Measurements from ENCODE around the gene DIDO1. TPM values are rescaled to one million over a fixed set of nuclear protein-coding genes. Genes with fewer than 3 reads are reported as not detected.
"Not testable (repeated sequence)": the region's sequence is repeated elsewhere in the genome, so short reads cannot be mapped to it uniquely, and the experiment has no call there.

Gene DIDO1
- total RNA-seq, 1 donor from 2014 or later, result 57.9 TPM

DNA sequence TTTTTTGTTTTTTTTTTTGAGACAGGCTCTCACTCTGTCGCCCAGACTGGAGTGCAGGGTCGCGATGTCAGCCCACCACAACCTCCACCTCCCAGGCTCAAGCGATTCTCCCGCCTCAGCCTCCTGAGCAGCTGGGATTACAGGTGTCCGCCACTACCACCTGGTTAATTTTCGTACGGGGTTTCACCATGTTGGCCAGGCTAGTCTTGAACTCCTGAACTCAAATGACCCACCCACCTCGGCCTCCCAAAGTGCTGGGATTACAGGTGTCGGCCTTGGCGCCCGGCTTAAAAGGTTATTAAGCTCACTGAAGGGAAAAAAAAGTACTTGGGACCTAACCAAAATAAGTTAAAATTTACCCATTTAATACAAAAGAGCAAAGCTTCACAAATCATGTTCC, 66.6 kb downstream of the DIDO1 start:
- no peaks in the 10 kb centered on the region for H3K9me3 Mint-ChIP-seq
- H3K4me1 Mint-ChIP-seq (ENCODE audit: low read depth), result peaks cover 9% of the 10 kb centered on the region
- peaks cover 22% of the 10 kb centered on the region for H3K36me3 Mint-ChIP-seq (ENCODE audit: low read depth)
- H3K4me3 Mint-ChIP-seq (ENCODE audit: low read depth), result peak overlapping the region; percentile 51
- peaks cover 11% of the 10 kb centered on the region for H3K27me3 Mint-ChIP-seq (ENCODE audit: low read depth)
- DNase-seq (ENCODE audit: low spot score), result no peak
- no peak overlapping the region for H3K27ac Mint-ChIP-seq
- intact Hi-C loops (cut with micrococcal nuclease), result loop anchor here (5.0 kb wide), 2 partner anchors 68 to 693 kb away; partner anchors contain the start of genes DIDO1 and FNDC11

DNA sequence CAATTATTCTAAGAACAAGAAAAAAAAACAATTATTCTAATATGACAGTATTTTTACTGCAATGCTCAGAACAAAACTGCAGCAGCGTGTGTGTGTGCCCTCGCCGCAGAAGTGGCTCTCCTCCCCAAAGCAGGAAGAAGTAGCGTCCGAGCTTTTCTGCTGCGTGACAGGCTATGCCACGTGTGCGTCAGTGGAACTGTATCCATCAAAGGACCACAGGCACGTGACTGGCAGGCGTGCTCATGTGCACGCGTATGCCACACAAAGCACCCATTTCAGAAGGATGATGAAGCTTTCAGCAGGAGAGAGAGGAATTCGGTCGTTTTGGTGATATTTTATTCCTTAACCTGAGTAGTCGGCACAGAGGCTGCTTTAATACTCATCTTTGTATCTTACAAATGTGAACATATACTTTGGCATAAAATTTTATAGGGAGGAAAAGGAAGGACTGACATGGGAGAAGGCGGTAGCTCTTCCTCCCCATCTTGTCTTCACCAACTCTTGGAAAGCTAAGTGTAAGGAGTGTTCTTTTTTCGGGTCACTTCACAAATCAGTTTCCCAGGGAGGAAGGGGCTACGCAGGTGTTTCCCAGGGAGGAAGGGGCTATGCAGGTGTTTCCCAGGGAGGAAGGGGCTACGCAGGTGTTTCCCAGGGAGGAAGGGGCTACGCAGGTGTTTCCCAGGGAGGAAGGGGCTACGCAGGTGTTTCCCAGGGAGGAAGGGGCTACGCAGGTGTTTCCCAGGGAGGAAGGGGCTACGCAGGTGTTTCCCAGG, 68.1 kb downstream of the DIDO1 start:
- intact Hi-C loops (cut with micrococcal nuclease), result no loop called here
- Mint-ChIP-seq H3K4me1 (ENCODE audit: low read depth) (peaks cover 9% of the 10 kb centered on the region), H3K4me3 (ENCODE audit: low read depth) (no peak overlapping the region), H3K9me3 (no peaks in the 10 kb centered on the region), H3K27me3 (ENCODE audit: low read depth) (peaks cover 11% of the 10 kb centered on the region), H3K36me3 (ENCODE audit: low read depth) (peaks cover 27% of the 10 kb centered on the region), H3K27ac (no peak overlapping the region)
- no peak for DNase-seq (ENCODE audit: low spot score)

DNA sequence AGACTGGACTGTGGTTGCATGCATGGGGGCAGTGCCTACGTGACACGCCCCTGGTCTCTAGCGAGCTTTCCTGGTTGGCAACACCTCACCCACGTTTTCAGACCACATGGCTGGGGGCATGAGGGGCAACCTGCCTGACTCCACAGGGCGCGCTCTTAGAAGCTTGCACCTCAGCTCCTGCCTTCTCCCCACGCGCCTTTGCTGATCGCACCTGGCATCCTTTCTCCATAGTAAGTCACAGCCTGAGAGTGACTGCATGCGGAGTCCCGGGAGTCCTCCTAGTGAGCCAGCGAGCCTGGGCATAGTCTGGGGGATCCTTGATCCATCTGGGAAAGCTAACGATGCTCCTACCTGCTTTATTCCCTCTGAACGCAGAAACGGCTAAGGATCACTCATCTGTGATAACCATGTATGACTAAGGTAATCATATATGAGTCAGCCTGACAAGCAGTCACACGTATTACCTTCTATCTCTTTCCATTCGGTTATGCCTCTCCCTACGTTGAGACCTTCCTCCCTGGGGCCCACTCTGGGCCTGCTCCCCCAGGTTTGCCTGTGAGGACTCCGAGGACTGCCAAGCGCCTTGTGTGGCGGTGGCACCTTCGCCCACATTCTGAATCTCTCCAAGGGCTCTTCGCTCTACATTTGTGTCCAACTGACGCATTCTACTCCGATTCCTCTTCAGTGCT, 69.2 kb downstream of the DIDO1 start:
- intact Hi-C loops (cut with micrococcal nuclease), result no loop called here
- Mint-ChIP-seq H3K27me3 (ENCODE audit: low read depth) (peaks cover 7% of the 10 kb centered on the region), H3K9me3 (no peaks in the 10 kb centered on the region)

DNA sequence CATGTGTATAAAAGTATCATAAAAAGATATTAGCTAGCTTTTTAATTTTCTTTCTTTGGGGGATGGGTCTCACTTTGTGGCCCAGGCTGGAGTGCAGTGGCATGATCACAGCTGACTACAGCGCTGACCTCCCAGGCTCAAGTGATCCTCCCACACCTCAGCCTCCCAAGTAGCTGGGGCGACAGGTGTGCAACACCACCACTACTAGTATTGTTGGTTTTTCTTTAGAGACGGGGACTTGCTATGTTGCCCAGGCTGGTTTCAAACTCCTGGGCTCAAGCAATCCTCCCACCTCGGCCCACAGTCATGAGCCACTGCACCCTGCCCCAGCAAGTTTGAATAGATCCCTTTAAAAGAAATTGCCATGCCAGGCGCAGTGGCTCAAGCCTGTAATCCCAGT, 71.2 kb downstream of the DIDO1 start:
- Mint-ChIP-seq H3K27me3 (ENCODE audit: low read depth) (peaks cover 2% of the 10 kb centered on the region), H3K4me3 (ENCODE audit: low read depth) (no peak overlapping the region), H3K9me3 (no peaks in the 10 kb centered on the region), H3K4me1 (ENCODE audit: low read depth) (peaks cover 5% of the 10 kb centered on the region), H3K27ac (no peak overlapping the region), H3K36me3 (ENCODE audit: low read depth) (peaks cover 26% of the 10 kb centered on the region)
- intact Hi-C loops (cut with micrococcal nuclease), result no loop called here
- DNase-seq (ENCODE audit: low spot score), result no peak

More for the DNA sequence above, 69.2 kb downstream of the DIDO1 start:
- H3K36me3 Mint-ChIP-seq (ENCODE audit: low read depth), result peaks cover 30% of the 10 kb centered on the region
- H3K27ac Mint-ChIP-seq, result no peak overlapping the region
- no peak overlapping the region for H3K4me3 Mint-ChIP-seq (ENCODE audit: low read depth)
- H3K4me1 Mint-ChIP-seq (ENCODE audit: low read depth), result peaks cover 9% of the 10 kb centered on the region
- no peak for DNase-seq (ENCODE audit: low spot score)

DNA sequence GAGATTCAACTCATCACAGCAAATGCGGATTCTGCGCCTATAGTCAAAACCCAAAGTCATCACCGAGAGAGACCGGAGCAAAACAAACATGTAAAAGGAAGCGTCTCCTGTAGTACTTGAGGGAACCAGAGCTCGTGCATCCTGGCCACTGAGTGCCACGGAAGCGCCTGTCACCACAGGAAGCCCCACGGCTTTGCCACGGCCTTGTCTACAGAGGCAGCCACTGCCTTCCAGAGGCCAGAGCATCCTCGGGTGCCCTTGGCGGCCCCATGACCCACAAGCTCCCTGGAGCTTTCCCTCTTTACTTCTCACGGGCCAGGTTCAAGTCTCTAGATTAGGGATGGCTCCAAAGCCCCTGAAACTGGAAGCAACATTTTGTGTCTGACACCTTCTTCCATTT, 72.2 kb downstream of the DIDO1 start:
- peaks cover 4% of the 10 kb centered on the region for H3K4me1 Mint-ChIP-seq (ENCODE audit: low read depth)
- DNase-seq (ENCODE audit: low spot score), result no peak
- no peak overlapping the region for H3K27ac Mint-ChIP-seq

DNA sequence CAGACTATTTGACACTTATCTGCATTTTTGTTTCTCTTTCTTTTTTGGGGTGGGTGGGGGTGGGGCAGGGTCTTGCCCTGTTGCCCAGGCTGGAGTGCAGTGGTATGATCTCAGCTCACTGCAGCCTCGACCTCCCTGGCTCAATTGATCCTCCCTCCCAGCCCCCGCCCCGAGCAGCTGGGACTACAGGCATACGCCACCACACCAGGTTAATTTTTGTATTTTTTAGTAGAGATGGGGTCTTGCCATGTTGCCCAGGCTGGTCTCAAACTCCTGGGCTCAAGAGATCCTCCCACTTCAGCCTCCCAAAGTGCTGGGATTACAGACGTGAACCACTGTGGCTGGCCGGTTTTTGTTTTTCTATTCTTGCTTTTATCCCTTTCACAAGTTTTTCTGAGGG, 73.0 kb downstream of the DIDO1 start:
- H3K27me3 Mint-ChIP-seq (ENCODE audit: low read depth); H3K4me3 Mint-ChIP-seq (ENCODE audit: low read depth); intact Hi-C loops (cut with micrococcal nuclease); H3K27ac Mint-ChIP-seq; DNase-seq (ENCODE audit: low spot score); H3K9me3 Mint-ChIP-seq; H3K4me1 Mint-ChIP-seq (ENCODE audit: low read depth): not testable (repeated sequence)
- H3K36me3 Mint-ChIP-seq (ENCODE audit: low read depth), result peaks cover 18% of the 10 kb centered on the region

More for the DNA sequence above, 72.2 kb downstream of the DIDO1 start:
- no peaks in the 10 kb centered on the region for H3K9me3 Mint-ChIP-seq
- intact Hi-C loops (cut with micrococcal nuclease), result no loop called here
- H3K36me3 Mint-ChIP-seq (ENCODE audit: low read depth), result peaks cover 21% of the 10 kb centered on the region
- no peaks in the 10 kb centered on the region for H3K27me3 Mint-ChIP-seq (ENCODE audit: low read depth)
- H3K4me3 Mint-ChIP-seq (ENCODE audit: low read depth), result no peak overlapping the region

DNA sequence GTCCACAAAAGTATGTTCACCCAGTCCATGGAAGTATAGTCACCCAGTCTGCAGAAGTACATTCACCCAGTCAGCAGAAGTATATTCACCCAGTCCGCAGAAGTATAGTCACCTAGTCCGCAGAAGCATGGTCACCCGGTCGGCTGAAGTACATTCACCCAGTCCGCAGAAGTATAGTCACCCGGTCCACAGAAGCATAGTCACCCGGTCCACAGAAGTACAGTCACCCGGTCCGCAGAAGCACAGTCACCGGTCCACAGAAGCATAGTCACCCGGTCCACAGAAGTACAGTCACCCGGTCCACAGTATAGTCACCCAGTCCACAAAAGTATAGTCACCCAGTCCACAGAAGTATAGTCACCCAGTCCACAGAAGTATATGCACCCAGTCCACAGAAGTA, 73.5 kb downstream of the DIDO1 start:
- Mint-ChIP-seq H3K27me3 (ENCODE audit: low read depth) (no peaks in the 10 kb centered on the region), H3K4me1 (ENCODE audit: low read depth) (no peaks in the 10 kb centered on the region), H3K36me3 (ENCODE audit: low read depth) (peaks cover 16% of the 10 kb centered on the region), H3K9me3 (no peaks in the 10 kb centered on the region), H3K27ac (no peak overlapping the region), H3K4me3 (ENCODE audit: low read depth) (no peak overlapping the region)
- no peak for DNase-seq (ENCODE audit: low spot score)
- intact Hi-C loops (cut with micrococcal nuclease), result no loop called here

DNA sequence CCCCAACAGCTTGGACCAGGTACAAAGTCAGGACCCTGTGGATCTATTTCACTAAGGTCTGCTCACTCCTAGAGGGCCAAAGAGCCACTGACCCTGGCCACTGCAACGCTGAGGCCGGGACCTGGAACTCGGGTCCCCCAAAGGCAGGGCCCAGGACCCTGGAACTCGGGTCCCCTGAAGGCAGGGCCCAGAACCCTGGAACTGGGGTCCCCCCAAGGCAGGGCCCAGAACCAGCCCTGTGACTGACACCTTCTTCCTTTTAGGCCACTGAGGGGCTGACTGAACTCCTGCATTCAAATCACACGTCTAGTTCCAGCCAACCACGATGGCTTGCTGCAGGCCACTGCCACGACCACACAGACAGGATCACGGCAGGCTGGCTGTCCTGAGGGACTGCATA, 74.1 kb downstream of the DIDO1 start:
- Mint-ChIP-seq H3K27me3 (ENCODE audit: low read depth) (no peaks in the 10 kb centered on the region), H3K4me3 (ENCODE audit: low read depth) (no peak overlapping the region), H3K9me3 (no peaks in the 10 kb centered on the region), H3K4me1 (ENCODE audit: low read depth) (no peaks in the 10 kb centered on the region), H3K27ac (no peak overlapping the region), H3K36me3 (ENCODE audit: low read depth) (peaks cover 16% of the 10 kb centered on the region)
- intact Hi-C loops (cut with micrococcal nuclease), result no loop called here
- no peak for DNase-seq (ENCODE audit: low spot score)

DNA sequence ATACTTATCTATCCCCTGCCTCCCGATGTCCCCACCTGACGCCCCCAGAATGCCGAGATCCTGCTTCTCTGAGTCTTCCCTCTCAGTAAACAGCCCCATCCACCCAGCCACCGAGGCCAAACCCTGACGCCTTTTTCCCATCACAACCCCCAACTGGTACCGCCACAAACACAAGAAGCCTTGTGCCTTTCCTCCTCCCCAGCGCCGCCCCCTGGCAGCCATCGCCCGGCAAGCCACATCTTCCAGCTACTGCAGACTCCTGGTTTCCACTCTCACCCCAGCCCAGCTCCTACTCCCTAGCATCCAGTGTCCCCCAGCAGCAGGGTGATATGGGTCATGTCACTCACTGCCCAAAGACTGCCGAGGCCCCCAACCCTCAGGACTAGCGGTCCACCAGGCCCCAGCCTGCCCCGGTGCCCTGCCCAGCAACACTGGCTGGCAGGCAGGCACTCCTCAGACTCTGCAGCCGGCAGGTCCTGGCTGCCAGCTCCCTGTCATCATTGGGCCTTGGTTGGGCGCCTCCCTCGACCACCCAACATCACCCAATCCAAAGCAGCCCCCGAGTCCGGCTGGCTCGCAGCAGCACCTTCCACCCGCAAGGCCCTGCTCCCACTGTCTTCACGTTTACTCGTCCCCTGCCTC, 75.9 kb downstream of the DIDO1 start:
- Mint-ChIP-seq H3K9me3 (no peaks in the 10 kb centered on the region), H3K36me3 (ENCODE audit: low read depth) (peaks cover 16% of the 10 kb centered on the region), H3K4me3 (ENCODE audit: low read depth) (no peak overlapping the region), H3K27me3 (ENCODE audit: low read depth) (no peaks in the 10 kb centered on the region), H3K4me1 (ENCODE audit: low read depth) (no peaks in the 10 kb centered on the region), H3K27ac (no peak overlapping the region)
- DNase-seq (ENCODE audit: low spot score), result no peak
- intact Hi-C loops (cut with micrococcal nuclease), result no loop called here

DNA sequence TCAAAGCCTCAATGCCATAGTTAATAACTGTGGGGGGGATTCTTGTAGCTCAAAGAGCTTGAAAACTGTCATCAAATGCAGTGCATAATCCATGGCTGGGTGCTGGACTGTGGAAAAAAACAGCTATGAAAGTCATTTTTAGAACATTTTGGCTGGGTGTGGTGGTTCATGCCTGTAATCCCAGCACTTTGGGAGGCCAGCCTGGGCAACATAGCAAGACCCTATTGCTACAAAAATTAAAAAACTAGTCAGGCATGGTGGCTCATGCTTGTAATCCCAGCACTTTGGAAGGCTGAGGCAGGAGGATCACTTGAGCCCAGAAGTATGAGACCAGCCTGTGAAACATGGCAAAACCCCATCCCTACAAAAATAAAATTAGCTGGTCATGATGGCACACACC, 76.9 kb downstream of the DIDO1 start:
- H3K27me3 Mint-ChIP-seq (ENCODE audit: low read depth), result no peaks in the 10 kb centered on the region
- no peaks in the 10 kb centered on the region for H3K4me1 Mint-ChIP-seq (ENCODE audit: low read depth)
- no peak overlapping the region for H3K4me3 Mint-ChIP-seq (ENCODE audit: low read depth)
- no peak for DNase-seq (ENCODE audit: low spot score)
- no peaks in the 10 kb centered on the region for H3K9me3 Mint-ChIP-seq
- H3K27ac Mint-ChIP-seq, result no peak overlapping the region
- intact Hi-C loops (cut with micrococcal nuclease), result no loop called here
- H3K36me3 Mint-ChIP-seq (ENCODE audit: low read depth), result peaks cover 18% of the 10 kb centered on the region

DNA sequence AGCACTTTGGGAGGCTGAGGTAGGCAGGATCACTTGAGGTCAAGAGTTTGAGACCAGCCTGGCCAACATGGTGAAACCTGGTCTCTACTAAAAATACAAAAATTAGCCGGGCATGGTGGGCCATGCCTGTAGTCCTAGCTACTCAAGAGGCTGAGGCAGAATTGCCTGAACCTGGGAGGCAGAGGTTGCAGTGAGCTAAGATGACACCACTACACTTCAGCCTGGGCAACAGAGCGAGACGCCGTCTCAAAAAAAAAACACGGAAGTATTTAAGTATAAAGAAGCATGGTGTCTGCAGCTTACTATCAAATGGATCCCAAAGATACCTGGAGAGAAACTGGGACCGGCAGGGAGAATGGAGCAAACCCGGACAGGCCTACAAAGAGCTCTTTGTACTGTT, 77.4 kb downstream of the DIDO1 start:
- H3K36me3 Mint-ChIP-seq (ENCODE audit: low read depth), result peaks cover 14% of the 10 kb centered on the region
- intact Hi-C loops (cut with micrococcal nuclease); H3K27me3 Mint-ChIP-seq (ENCODE audit: low read depth); H3K9me3 Mint-ChIP-seq; H3K4me1 Mint-ChIP-seq (ENCODE audit: low read depth); H3K27ac Mint-ChIP-seq; H3K4me3 Mint-ChIP-seq (ENCODE audit: low read depth); DNase-seq (ENCODE audit: low spot score): not testable (repeated sequence)

DNA sequence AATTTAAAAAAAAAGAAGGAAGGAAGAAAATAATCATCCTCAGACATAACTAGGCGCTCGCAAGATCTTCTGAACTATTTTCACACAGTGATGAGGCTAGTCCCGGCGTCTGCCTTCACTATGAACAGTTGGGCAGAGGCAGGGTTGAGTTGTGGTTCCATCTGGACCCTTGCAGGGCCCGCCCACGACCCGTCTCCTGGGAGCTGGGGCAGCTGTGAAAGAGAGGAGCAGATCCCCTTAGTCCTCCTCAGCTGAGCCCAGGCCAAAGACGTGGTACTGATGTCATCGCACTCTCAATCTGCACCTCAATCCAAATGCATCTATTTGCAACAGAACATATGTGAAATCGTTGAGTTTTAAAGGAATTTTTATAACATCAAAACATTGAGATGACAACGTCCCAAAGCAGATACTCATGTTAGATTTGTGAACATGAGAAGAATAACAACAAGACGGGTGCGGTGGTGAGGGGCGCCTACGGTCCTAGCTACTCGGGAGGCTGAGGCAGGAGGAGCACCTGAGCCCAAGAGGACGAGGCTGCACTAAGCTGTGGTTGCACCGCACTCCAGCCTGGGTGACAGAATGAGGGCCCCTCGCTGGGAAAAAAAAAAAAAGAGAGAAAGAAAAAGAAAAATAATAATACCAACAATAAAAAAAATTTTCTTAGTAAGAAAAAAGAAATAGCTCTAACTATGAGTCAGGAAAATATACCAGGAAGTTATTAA, 80.0 kb downstream of the DIDO1 start:
- no peaks in the 10 kb centered on the region for H3K27me3 Mint-ChIP-seq (ENCODE audit: low read depth)
- no peak overlapping the region for H3K4me3 Mint-ChIP-seq (ENCODE audit: low read depth)
- intact Hi-C loops (cut with micrococcal nuclease), result no loop called here
- no peaks in the 10 kb centered on the region for H3K9me3 Mint-ChIP-seq
- DNase-seq (ENCODE audit: low spot score), result no peak
- H3K4me1 Mint-ChIP-seq (ENCODE audit: low read depth), result no peaks in the 10 kb centered on the region
- H3K36me3 Mint-ChIP-seq (ENCODE audit: low read depth), result peaks cover 10% of the 10 kb centered on the region
- no peak overlapping the region for H3K27ac Mint-ChIP-seq
